ENCODE data around the gene GPR137B. TPM values are rescaled to one million over a fixed set of nuclear protein-coding genes. Genes with fewer than 3 reads are reported as not detected.

GPR137B gene
- total and polyA plus RNA-seq, 3 donors from 2014 or later, result 8.4 to 18.3 (median 13.3) TPM

DNA sequence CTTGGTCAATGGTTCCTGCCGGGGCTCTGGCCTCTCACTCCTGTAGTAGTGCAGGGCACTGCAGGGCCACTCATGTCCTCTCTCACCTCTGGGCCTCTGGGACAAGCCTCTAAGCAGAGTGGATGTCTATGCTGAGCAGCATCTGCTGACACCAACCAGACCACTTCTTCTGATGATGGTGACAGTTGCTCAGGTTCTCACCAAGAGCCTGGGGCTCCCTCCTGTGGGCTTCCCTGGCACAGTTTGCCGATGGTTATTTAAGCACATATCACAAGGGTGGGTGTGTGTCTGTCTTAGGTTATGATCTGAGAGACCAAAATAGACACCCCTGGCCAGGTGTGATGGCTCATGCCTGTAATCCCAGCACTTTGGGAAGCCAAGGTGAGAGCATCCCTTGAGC lies 17.4 kb upstream of the GPR137B start:
- 81 to 100% methylated on average over 1 to 2 of the region's 2 CpGs for WGBS, 2 donors
- H3K4me3 ChIP-seq, result no peak overlapping the region
- intact Hi-C loops (cut with DNase I; ENCODE audit: low total_unique reads), result no loop called here
- no peak for TF ChIP-seq POLR2A (IDR thresholded peaks at IDR 0.05)
- TF ChIP-seq, protein P1, sequence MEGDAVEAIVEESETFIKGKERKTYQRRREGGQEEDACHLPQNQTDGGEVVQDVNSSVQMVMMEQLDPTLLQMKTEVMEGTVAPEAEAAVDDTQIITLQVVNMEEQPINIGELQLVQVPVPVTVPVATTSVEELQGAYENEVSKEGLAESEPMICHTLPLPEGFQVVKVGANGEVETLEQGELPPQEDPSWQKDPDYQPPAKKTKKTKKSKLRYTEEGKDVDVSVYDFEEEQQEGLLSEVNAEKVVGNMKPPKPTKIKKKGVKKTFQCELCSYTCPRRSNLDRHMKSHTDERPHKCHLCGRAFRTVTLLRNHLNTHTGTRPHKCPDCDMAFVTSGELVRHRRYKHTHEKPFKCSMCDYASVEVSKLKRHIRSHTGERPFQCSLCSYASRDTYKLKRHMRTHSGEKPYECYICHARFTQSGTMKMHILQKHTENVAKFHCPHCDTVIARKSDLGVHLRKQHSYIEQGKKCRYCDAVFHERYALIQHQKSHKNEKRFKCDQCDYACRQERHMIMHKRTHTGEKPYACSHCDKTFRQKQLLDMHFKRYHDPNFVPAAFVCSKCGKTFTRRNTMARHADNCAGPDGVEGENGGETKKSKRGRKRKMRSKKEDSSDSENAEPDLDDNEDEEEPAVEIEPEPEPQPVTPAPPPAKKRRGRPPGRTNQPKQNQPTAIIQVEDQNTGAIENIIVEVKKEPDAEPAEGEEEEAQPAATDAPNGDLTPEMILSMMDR (IDR thresholded peaks at IDR 0.05), result no peak
- no peaks in the 10 kb centered on the region for H3K27me3 ChIP-seq
- H3K36me3 ChIP-seq (ENCODE audit: low read depth, missing control alignments), result no peaks in the 10 kb centered on the region
- H3K9me3 ChIP-seq, result no peaks in the 10 kb centered on the region
- H3K27ac ChIP-seq, result no peak overlapping the region
- no peak for DNase-seq
- H3K4me1 ChIP-seq, result no peaks in the 10 kb centered on the region

DNA sequence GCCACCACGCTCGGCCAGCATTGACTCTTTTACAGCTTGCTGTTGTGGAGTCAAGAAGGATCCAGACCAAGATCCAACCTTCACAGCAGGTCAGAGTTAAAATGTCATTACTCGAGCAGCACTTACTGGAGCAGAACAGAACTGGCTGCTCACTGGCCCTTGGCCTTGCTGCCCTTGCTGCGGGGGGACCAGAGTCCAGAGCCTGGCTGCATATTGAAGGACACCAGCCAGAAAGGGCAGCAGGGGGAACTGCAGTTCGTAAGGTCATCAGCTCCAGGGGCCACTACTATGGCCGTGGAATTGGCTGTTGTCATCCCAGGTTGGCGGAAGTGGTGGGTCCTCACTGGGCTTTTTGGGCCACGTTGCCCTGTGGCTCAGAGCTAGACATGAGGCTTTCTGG lies 15.3 kb upstream of the GPR137B start:
- TF ChIP-seq, protein P1 (IDR thresholded peaks at IDR 0.05), result no peak
- no peak for TF ChIP-seq POLR2A (IDR thresholded peaks at IDR 0.05)
- no peak overlapping the region for H3K4me3 ChIP-seq
- intact Hi-C loops (cut with DNase I; ENCODE audit: low total_unique reads), result no loop called here
- no peaks in the 10 kb centered on the region for H3K9me3 ChIP-seq
- no peak overlapping the region for H3K27ac ChIP-seq
- no peak for DNase-seq
- 83 to 95% methylated on average over 6 to 8 of the region's 8 CpGs for WGBS, 2 donors
- no peaks in the 10 kb centered on the region for H3K27me3 ChIP-seq
- H3K4me1 ChIP-seq, result no peaks in the 10 kb centered on the region
- no peaks in the 10 kb centered on the region for H3K36me3 ChIP-seq (ENCODE audit: low read depth, missing control alignments)

DNA sequence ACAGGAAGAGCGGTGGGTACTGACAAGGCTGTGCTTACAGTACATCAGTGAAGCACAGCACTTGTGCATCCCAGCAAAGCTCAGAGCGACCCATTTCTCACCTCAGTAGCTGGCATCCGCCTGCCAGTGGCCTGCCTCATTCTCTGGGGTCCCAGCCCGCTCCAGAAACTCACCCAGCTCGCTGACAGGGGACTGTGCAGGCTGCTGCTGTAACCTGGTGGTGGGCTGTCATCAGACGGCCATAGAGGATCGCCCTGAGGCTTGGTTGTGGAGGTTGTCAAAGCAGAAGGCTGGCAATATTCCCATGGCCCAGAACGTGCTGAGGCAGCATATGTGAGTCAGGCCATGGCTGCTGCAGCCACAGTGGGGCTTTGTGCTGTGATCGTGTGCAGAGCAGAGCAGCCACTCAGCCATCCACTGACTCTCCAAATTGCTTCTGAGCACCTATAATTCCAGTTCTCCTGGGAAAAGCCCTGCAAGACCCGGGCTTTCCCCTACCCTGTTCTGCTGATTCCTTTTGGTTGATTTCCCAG lies 13.6 kb upstream of the GPR137B start:
- DNase-seq, result no peak

DNA sequence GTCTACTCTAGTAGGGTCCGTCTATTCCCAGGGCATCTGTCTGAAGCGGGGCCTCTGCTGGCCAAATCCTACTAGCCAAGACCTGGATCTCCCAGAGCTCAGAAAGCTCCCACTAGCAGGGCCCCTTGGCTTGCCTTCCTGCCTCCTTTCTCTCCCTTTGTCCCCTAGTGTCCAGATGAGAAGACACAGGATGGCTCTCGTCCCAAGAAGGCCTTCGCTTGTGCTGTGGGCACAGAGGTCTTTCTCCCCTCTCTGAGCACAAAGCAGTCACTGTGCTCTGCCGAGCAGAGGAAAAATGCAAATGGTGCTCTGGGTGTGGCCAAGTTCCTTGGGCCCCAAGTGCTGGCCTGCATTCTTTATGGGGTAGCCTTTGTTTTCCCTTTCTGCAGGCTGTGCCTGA lies 13.0 kb upstream of the GPR137B start:
- intact Hi-C loops (cut with DNase I; ENCODE audit: low total_unique reads), result no loop called here
- TF ChIP-seq, protein P1 (IDR thresholded peaks at IDR 0.05), result no peak
- TF ChIP-seq POLR2A (IDR thresholded peaks at IDR 0.05), result no peak
- no peak for DNase-seq
- H3K27ac ChIP-seq, result no peak overlapping the region
- no peaks in the 10 kb centered on the region for H3K27me3 ChIP-seq
- H3K4me1 ChIP-seq, result no peaks in the 10 kb centered on the region
- WGBS, 2 donors, result 65 to 86% methylated on average over 5 of the region's 5 CpGs
- no peak overlapping the region for H3K4me3 ChIP-seq
- H3K36me3 ChIP-seq (ENCODE audit: low read depth, missing control alignments), result no peaks in the 10 kb centered on the region
- no peaks in the 10 kb centered on the region for H3K9me3 ChIP-seq

More for the DNA sequence above, 13.6 kb upstream of the GPR137B start:
- Histone ChIP-seq H3K9me3 (no peaks in the 10 kb centered on the region), H3K36me3 (ENCODE audit: low read depth, missing control alignments) (no peaks in the 10 kb centered on the region), H3K27me3 (no peaks in the 10 kb centered on the region), H3K4me3 (no peak overlapping the region), H3K27ac (no peak overlapping the region), H3K4me1 (no peaks in the 10 kb centered on the region)
- WGBS, 2 donors, result 86 to 87% methylated on average over 10 of the region's 10 CpGs
- TF ChIP-seq, protein P1 (IDR thresholded peaks at IDR 0.05), result no peak
- TF ChIP-seq POLR2A (IDR thresholded peaks at IDR 0.05), result no peak
- intact Hi-C loops (cut with DNase I; ENCODE audit: low total_unique reads), result no loop called here

DNA sequence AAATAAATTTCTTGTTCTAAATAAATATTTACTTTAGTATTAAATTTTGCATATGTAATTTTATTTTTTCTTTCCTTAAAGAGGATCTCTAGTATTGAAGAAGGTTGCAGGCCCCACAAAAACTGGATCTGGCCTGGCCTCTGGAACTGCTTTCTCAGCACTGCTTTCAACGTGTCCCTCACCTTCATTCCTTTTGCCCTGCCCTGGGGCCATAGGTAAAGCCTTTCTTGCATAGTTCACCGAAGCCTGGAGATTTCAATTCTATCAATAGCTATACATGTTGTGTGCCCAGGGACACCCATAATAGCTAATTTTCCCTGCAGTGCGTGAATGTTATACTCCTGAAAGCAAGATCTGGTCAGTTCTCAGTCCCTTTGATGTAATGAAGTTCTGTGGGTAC lies 12.0 kb upstream of the GPR137B start:
- no peak overlapping the region for H3K4me3 ChIP-seq
- H3K27ac ChIP-seq, result no peak overlapping the region
- H3K4me1 ChIP-seq, result no peaks in the 10 kb centered on the region
- no peak for DNase-seq
- 91 to 96% methylated on average over 3 of the region's 3 CpGs for WGBS, 2 donors
- intact Hi-C loops (cut with DNase I; ENCODE audit: low total_unique reads), result no loop called here
- H3K9me3 ChIP-seq, result no peaks in the 10 kb centered on the region
- no peaks in the 10 kb centered on the region for H3K27me3 ChIP-seq
- TF ChIP-seq, protein P1 (IDR thresholded peaks at IDR 0.05), result no peak
- TF ChIP-seq POLR2A (IDR thresholded peaks at IDR 0.05), result no peak
- no peaks in the 10 kb centered on the region for H3K36me3 ChIP-seq (ENCODE audit: low read depth, missing control alignments)
